ENCODE results near the gene ADARB2.

Gene ADARB2

DNA sequence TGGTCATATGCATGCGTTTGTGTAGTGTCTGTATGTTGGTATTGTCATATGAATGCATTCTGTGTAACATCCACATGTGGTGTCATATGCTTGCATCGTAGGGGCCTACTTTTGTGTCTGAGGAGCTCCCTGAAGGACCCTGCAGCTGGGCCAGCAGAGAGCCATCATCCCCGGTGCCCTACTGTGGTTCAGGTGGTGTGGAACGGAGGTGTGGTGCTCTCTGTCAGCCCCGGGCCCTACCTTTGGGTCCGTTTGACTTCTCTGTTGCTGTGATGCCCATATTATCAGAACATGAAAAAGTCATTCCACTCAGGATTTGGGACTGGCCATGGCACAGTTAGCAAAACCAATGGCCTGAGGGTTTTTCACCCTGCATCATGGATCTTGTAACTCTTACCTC, 217.9 kb downstream of the ADARB2 start:
- TF ChIP-seq POLR2A (IDR thresholded peaks at IDR 0.05; ENCODE audit: low read depth, low read length) = no peak
- FAIRE-seq (no peak), DNase-seq (ENCODE audit: insufficient read length, low spot score) (no peak)

DNA sequence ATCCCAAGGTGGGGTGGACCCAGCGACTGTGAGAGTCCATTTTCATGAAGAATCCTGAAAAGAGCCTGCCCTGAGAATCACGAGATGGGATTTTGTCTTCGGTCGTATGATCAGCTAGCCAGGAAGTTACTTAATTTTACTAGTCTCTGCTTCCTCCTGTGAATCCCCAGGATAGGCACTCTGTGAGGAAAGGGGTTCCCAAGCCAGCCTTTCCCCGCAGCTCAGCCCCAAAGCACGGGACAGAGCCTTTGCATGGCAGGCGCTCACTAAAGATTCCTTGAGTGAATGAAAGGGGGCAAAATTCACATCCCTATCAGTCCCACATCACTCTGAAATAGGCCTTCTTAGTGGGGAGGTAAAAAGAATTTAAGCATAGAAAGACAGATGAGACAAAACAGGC, 219.6 kb downstream of the ADARB2 start:
- DNase-seq (ENCODE audit: insufficient read length, low spot score) (no peak), FAIRE-seq (no peak)
- TF ChIP-seq POLR2A (IDR thresholded peaks at IDR 0.05; ENCODE audit: low read depth, low read length) = no peak

DNA sequence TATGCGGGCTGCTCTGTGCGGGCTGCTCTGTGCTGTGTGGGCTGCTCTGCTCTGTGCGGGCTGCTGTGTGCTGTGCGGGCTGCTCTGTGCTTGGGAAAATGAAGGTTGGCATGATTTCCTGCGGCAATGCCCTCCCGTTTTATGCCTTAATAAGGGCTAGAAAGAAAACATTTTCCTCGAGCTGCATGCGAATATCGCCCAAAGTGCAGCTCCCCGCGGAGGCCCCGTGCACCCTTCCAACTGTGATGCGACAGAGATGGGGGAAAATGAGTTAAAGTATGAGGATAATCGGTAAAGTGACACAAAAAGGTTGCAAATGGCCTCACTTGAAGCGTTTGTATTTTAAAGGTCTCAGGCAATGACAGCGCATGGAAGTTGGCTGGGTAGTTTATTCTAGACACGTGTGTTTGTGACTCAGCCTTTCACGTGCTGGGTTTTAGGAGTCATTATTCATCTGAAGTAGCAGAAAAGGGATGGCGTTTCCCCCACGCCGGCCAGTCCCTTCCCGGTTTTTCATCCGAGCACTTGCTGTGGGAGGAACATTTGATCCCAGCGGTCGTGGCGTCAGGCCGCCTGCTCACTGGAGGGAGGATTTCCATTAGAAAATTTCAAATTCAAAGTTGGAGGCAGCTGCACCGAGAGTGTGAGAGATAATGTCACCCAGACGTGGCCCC, 220.7 kb downstream of the ADARB2 start:
- FAIRE-seq (no peak), DNase-seq (ENCODE audit: insufficient read length, low spot score) (no peak)
- TF ChIP-seq POLR2A (IDR thresholded peaks at IDR 0.05; ENCODE audit: low read depth, low read length) = no peak

DNA sequence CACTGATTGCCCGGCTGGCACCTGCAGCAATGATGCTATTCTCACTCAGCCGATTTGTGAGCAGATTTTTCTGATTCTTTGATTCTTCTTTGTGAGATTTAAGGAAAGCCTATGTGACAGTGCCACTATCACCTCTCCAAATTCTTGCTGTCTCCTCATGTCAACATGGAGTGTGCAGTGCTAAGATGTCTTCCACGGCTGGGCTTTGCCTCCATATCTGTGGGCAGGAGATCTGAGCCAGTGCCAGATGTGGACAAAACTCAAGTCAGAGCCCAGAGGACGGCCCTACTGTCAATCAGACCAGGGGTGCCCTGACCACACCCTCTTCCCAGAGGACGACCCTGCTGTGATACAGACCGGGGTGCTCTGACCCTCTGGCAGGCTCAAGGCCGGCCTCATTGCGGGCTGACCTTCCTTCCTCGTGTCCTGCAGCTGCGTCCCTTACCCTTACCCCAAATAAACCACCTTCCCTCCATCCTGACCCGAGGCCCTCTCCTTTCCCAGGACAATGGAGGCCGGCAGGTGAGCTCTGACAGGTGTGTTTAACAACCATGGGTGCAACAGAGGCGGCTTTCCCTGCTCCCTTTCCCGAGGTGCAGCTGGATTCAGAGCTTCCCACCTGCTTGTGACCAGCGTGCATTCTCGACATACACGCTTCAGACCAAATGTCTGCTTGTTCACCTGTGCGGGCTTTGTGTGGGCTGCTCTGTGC, 221.4 kb downstream of the ADARB2 start:
- DNase-seq (ENCODE audit: insufficient read length, low spot score) (no peak), FAIRE-seq (no peak)
- no peak for TF ChIP-seq POLR2A (IDR thresholded peaks at IDR 0.05; ENCODE audit: low read depth, low read length)

DNA sequence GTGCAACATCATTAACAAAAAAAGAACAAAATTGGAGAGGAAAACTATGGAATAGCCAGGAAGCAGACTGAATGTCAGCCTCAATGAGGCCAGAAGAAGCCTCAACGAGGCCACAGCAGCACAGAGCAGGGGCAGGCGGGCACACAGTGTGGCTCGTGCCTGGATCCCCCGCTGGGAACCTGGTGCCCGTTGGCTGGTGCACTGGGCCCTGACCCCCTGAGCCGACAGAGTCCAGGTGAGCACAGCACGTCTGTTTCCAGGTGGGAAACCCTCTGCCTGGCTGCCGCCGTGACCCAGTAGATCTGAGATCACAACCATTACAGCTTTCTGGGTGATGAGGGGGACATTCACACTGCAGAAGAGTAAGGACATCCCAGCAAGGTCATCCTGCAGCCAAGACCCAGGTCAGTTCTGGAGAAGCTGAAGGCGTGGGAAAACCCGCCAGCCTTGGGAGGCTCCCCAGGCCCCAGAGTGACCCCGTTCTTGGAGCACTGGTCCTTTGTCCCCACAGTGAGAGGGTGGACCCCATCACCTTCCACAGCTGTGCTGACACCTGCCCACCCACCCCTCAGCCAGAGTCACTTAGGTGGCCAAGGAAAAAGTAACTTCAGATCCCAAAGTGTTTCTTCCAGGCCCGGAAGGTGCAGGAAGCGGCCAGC, 222.1 kb downstream of the ADARB2 start:
- FAIRE-seq = no peak
- no peak for TF ChIP-seq POLR2A (IDR thresholded peaks at IDR 0.05; ENCODE audit: low read depth, low read length)
- DNase-seq (ENCODE audit: insufficient read length, low spot score) = no peak

DNA sequence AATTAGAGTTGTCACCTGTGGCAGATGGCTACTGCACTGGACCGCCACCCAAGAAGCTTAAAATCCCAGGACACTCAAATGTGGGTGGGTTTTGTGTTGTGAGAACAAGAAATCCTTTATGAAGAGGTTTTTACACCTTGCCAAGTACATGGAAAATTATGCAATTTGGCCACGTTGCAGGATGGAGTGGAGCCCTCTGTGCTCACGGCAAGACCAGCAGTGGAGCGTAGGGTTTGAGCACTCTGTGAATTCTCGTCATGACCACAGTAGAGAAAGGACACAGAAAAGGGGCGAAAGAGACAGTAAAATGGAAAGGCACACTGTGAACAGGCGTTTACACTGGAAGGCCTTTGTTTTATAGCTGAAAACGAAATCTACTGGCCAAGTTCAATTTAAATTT, 222.6 kb downstream of the ADARB2 start:
- FAIRE-seq (no peak), DNase-seq (ENCODE audit: insufficient read length, low spot score) (no peak)
- no peak for TF ChIP-seq POLR2A (IDR thresholded peaks at IDR 0.05; ENCODE audit: low read depth, low read length)

DNA sequence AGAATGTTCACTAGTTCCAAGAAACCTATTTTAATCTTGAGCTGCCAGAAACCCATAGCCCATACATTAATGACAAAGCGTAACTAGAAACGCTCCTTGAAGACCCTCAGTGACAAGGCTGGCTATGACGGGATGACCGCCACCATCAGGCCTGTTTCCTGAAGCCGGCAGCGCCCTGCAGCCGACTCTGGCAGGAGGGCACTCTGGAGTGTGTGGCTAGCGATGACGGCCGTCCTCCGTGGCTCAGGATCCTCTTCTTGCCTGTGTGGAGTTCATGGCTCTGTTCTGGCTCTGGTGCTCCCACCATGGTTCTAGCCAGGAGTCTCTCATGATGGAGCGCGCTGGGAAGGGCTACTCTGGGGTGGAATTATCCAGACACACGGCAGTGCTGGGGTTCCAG, 224.1 kb downstream of the ADARB2 start:
- no peak for FAIRE-seq
- TF ChIP-seq POLR2A (IDR thresholded peaks at IDR 0.05; ENCODE audit: low read depth, low read length) = no peak
- DNase-seq (ENCODE audit: insufficient read length, low spot score) = no peak

DNA sequence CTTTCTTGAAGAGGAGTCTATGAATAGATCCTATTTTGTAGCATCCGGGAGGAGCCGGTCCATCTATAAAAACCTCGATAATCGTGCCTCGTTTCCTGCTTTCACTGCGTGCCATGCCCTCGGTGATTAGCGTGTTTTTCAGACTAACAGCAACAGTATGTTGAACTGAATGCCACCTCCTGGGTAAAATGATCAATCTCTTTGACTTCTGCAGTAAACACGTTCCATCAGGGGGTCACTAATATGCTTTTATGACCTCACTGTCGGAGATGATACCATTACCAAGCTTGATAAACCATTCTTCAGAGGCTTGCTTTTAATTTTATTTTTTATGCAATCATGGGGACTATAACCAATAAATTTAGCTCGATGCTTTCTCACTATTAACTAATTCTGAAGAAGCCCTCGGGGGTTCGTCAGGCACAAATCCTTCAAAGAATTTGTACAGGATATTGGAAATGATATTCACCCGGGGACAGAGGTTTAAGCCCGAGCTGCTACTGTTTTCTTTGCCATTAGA, 228.3 kb downstream of the ADARB2 start:
- FAIRE-seq = no peak
- DNase-seq (ENCODE audit: insufficient read length, low spot score) = no peak
- TF ChIP-seq POLR2A (IDR thresholded peaks at IDR 0.05; ENCODE audit: low read depth, low read length) = no peak

DNA sequence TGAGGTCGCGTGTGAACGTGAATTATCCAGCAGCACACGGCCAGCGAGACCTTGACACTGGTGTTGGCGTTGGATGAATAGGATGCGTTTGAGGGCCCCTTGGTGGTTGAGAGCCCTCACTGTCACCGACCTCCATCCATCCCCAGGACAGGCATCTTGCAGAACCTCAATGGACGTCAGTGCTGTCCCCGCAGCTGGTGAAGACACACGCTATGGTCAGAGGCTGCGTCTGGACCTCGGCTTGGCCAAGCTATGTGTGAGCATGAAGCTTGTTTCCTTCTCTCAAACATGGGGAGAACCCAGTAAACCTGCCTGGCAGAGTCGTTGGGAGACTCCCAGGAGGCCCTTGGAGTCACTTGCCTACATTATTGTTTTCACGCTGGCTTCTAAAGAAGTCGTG, 229.2 kb downstream of the ADARB2 start:
- TF ChIP-seq POLR2A (IDR thresholded peaks at IDR 0.05; ENCODE audit: low read depth, low read length) = no peak
- DNase-seq (ENCODE audit: insufficient read length, low spot score) = no peak
- FAIRE-seq = no peak

DNA sequence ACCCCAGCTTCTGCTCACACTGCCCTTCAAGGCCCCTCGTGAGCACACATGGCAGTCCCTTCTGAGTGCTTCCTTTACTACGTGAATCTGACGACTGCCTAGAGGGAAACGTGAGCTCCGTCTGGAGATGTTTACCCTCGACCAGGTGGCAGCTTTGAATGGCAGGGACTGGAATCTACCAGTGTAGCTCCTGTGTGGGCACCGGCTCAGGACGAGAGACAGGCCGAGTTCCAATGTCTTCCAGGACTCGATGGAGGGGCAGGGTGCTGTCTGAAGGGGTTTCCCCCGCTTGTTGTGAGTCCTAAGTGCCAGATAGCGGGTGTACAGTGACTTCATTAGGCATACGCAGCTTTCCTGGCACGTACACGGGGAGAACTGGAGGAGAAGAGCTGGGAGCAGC, 229.9 kb downstream of the ADARB2 start:
- no peak for TF ChIP-seq POLR2A (IDR thresholded peaks at IDR 0.05; ENCODE audit: low read depth, low read length)
- DNase-seq (ENCODE audit: insufficient read length, low spot score) (no peak), FAIRE-seq (no peak)

DNA sequence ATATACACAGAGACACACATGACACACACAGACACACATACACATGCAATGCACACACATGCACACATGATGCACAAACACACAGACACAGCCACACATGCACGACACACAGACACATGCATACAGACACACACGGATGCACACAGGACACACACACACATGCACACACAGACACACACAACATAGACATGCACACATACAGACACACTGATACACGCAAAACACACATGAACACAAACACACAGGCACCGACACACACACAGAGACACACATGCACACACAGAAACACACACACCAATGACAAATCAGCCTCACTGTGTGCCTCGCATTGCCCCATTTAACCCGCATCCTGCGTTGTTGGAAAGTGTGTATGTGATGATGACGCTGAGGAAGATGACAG, 232.4 kb downstream of the ADARB2 start:
- DNase-seq (ENCODE audit: insufficient read length, low spot score) (no peak), FAIRE-seq (no peak)
- TF ChIP-seq POLR2A (IDR thresholded peaks at IDR 0.05; ENCODE audit: low read depth, low read length) = no peak

DNA sequence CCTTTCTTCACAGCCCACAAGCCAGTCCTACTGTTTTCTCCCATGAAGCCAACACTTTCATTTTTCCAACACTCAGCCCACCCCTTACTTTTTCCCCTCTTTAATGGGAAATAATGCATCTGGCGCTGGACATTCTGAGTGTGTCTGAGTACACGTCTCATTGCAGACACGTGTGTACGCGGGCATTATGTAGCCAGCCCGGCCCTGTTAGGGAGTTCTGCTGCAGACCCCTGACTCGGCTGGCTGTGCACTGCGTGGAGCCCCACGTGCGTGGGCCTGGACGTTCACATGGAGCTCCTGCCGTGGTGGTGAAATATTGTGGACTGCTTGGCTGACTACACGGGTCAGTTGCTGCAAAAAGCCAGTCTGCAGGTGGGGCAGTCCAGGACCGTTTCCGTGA, 233.0 kb downstream of the ADARB2 start:
- no peak for TF ChIP-seq POLR2A (IDR thresholded peaks at IDR 0.05; ENCODE audit: low read depth, low read length)
- FAIRE-seq (no peak), DNase-seq (ENCODE audit: insufficient read length, low spot score) (no peak)

DNA sequence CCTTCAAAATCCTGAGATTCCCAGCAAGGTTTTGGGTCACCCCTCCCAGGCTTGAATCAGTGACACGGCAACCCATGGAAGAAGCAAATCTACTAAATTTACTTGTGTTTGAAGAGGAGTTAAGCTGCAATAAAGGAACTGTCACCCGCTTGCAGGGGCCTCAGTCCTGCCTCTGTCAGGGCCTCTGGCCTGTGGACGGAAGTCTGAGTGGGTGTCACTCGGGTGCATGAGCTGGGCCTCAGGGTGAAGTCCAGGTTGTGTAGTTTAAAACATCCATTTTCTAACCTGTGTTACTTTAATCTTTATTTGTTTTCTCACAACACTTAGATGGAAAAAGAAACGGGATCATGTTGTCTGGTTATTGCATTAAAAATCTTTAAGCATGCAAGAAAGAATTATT, 234.9 kb downstream of the ADARB2 start:
- TF ChIP-seq POLR2A (IDR thresholded peaks at IDR 0.05; ENCODE audit: low read depth, low read length) = no peak
- no peak for FAIRE-seq
- no peak for DNase-seq (ENCODE audit: insufficient read length, low spot score)

DNA sequence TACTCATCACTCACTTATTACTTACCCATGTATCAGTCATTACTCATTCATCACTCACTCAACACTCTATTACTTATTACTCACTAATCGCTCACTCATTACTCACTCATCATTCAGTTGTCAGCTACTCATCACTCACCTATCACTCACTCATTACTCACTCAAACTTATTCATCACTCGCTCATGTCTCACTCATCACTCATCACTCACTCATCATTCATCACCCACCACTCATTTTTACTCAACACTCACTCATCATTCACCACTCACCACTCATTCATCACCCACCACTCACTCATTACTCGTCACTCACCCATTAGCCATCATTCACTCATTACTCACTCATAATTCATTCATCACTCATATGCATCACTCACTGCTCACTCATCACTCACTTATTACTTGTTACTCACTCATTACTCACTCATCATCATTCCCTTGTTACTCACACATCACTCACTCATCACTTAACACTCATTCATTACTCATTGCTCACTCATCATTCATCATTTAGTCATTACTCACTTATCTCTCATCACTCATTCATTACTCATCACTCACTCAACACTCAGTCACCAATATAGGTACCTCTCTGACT, 237.9 kb downstream of the ADARB2 start:
- FAIRE-seq (no peak), DNase-seq (ENCODE audit: insufficient read length, low spot score) (no peak)
- TF ChIP-seq POLR2A (IDR thresholded peaks at IDR 0.05; ENCODE audit: low read depth, low read length) = no peak
